Dermis microvascular lymphatic vessel endothelial cell (primary cell): ENCODE results near the gene GADD45B. TPM values are rescaled to one million over a fixed set of nuclear protein-coding genes. Genes with fewer than 3 reads are reported as not detected.
"Not testable (repeated sequence)": the region's sequence is repeated elsewhere in the genome, so short reads cannot be mapped to it uniquely, and the experiment has no call there.

Experiments used
- DNase-seq, 2 donors: peaks; one replicate each; pipeline versions ENCODE4 v3.0.0 to v3.0.0-alpha.2; 2010; ENCODE audit warnings: low read depth in 2 of 2
- total RNA-seq: library from RNA; depleted of rRNA; stranded (reverse); fragments of >200 nt; gene quantifications from 2 replicates; pipeline ENCODE4 v1.2.1, GENCODE V29; 2014

GADD45B gene
- total RNA-seq, 1 donor from 2014 or later, result 42.0 TPM

GRCh38 chr19:2469102-2469914, 6.6 kb upstream of the GADD45B start:
- DNase-seq, result peak in 1 of 2 donors; percentile 70

GRCh38 chr19:2469915-2470200, 6.1 kb upstream of the GADD45B start:
- not testable (repeated sequence) for DNase-seq

- DNase-seq, result peak in 1 of 2 donors; percentile 92
Measured at GRCh38 chr19:2474232-2475017, 1.5 kb upstream of the GADD45B start.

- peak in 1 of 2 donors; percentile 63 for DNase-seq
Measured at GRCh38 chr19:2475018-2475701, 767 bp upstream of the GADD45B start.

- DNase-seq, result peak in 1 of 2 donors; percentile 76
Measured at GRCh38 chr19:2476451-2477140, 669 bp downstream of the GADD45B start.

GRCh38 chr19:2477141-2477710, 1.3 kb downstream of the GADD45B start:
- DNase-seq, result peak in 1 of 2 donors; percentile 26

GRCh38 chr19:2477732-2478191, 1.8 kb downstream of the GADD45B start:
- DNase-seq, result peak in 1 of 2 donors; percentile 52

GRCh38 chr19:2478278-2478755, 2.4 kb downstream of the GADD45B start:
- DNase-seq, result peak in 1 of 2 donors; percentile 69

GRCh38 chr19:2478756-2479555, 3.0 kb downstream of the GADD45B start:
- peak; percentile 74 to 80 for DNase-seq

GRCh38 chr19:2479556-2480194, 3.7 kb downstream of the GADD45B start:
- DNase-seq, result peak in 1 of 2 donors; percentile 32

GRCh38 chr19:2481466-2481865, 5.5 kb downstream of the GADD45B start:
- DNase-seq, result no peak

GRCh38 chr19:2482354-2483038, 6.6 kb downstream of the GADD45B start:
- no peak for DNase-seq

- DNase-seq, result peak in 1 of 2 donors; percentile 32
Measured at GRCh38 chr19:2483084-2483483, 7.2 kb downstream of the GADD45B start.

GRCh38 chr19:2483484-2484151, 7.7 kb downstream of the GADD45B start:
- DNase-seq, result no peak

- DNase-seq, result no peak
Measured at GRCh38 chr19:2484178-2484937, 8.4 kb downstream of the GADD45B start.

GRCh38 chr19:2485428-2485827, 9.5 kb downstream of the GADD45B start:
- no peak for DNase-seq

- no peak for DNase-seq
Measured at GRCh38 chr19:2487090-2487489, 11.2 kb downstream of the GADD45B start.

GRCh38 chr19:2487842-2488241, 11.9 kb downstream of the GADD45B start:
- no peak for DNase-seq
